HG03097 (cell line): Measurements from ENCODE around the gene SERPINA12.
"Not testable (repeated sequence)": the region's sequence is repeated elsewhere in the genome, so short reads cannot be mapped to it uniquely, and the experiment has no call there.

Experiments
- ATAC-seq: cut with Tn5 transposase; IDR thresholded peaks from one replicate; pipeline ENCODE4 v1.9.1; 2021; ENCODE audit not compliant: unreplicated experiment, low FRiP score

SERPINA12 gene

GRCh38 chr14:94498215-94498614, 11.1 kb downstream of the SERPINA12 start:
- no peak for ATAC-seq

- no peak for ATAC-seq
These were observed 15.2 kb downstream of the SERPINA12 start for GRCh38 chr14:94494085-94494484.

DNA sequence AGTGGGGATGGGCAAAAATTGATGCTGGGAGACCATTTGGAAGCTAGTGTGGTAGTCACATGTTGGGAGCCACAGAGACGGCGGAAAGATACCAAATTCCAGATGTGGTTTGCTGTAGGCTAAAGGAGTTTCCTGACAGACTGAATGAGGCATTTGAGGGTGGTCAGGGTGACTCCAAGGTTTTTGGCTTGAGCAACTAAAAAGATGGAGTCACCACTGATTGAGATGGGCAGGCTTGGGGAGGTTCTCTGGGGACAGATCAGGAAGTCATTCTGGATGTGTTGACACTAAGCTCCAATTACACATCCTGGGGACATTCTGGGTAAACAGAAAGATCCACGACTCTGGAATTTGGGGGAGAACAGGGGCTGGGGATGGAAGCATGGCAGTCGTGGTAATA, 17.8 kb downstream of the SERPINA12 start:
- ATAC-seq, result no peak

DNA sequence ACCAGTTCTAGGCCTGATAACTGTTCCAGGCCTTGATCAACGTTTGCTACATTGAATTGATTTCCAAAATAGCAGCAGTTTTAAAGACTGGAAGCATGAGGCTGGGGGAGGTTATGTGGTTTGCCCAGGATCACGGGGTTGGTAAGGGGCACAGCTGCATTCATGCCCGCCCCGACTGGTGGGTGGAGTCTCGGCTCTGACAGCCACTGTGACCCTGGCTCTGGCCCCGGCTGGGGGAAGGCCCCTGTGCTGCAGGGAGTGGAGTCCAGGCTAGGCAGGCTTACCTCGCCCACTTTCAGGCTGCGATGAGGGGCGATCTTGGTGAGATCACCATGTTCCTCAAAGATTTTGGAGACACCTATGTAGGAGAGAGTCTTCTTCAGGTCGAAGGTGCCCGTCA, 19.9 kb downstream of the SERPINA12 start:
- no peak for ATAC-seq

DNA sequence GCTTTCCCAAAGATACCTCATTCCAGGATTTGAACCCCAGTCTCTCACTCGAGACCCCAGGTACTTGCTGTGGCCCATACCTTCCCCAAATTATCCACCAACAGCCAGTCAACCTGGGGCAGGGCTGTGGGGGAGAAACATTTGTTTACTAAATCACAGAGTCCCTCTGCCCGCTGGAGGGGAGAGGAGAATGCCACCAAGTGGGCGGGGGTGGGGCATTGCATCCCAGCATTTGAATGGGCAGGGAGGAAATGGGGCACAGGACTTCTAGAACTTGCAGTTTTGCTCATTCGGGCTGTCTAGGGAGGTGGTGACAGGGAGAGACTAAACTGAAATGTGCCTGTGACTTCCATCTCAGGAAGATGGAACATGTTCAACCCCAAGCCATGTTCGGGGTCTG, 22.4 kb downstream of the SERPINA12 start:
- ATAC-seq, result no peak

DNA sequence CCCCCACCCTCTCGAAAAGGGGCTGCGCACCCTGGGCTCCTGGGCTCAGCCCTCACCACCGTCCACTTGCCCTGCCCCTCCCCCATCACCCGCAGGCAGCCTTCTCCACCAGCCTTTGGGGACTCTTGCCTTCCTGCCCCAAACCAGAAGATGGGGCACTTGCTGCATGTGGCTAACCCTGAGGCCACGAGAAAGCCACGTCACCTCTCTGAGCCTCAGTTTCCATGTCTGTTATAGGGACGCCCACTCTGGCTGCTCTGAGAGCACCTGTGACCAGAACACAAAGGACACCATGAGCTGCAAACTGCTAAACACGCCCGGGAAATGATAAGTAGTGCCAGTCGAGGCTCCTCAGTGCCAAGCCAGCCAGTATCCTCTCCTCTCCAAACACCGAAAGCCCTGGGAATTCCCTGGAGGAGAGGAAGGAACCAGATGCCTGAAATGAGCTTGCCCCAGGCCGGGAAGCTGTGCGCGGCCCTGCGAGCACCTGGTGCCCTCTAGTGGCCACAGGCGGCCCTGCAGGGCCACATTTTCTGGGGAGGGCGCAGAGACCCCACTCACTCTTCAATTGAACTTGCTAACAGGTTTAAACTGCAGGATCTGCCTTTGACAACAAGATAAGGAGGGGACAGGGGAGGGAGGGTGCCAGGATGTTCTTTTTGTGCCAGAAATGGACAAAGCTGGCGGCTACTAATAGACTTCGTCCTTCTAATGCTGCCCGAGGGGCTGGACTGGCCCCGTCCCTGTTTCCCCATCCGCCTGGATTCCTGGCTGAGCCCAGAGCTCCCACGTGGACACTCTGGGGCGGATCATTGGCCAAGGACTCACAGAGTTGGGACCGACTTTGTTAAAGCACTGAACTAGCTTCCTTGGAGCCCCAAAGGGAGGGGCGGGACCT, 23.1 kb downstream of the SERPINA12 start:
- ATAC-seq, result no peak

DNA sequence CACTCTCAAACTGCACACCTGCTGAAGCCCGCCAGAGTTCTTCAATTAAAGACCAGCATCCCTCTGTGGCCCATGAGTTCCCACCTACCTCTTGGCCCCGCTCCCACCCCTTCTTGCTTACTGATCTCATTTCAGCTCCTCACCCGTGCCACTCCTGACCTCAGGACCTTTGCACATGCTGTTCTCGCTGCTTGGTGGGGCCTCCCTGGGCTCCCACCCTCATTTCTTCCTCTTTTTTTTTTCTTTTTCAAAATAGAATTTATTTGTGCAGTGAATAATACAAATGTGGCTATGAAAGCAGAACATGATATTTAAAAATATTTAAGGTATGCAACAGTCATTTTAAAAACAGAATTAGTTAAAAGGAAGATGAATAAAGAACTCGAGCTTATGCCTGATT, 24.8 kb downstream of the SERPINA12 start:
- ATAC-seq, result no peak

GRCh38 chr14:94483729-94484275, 25.5 kb downstream of the SERPINA12 start:
- ATAC-seq, result no peak

DNA sequence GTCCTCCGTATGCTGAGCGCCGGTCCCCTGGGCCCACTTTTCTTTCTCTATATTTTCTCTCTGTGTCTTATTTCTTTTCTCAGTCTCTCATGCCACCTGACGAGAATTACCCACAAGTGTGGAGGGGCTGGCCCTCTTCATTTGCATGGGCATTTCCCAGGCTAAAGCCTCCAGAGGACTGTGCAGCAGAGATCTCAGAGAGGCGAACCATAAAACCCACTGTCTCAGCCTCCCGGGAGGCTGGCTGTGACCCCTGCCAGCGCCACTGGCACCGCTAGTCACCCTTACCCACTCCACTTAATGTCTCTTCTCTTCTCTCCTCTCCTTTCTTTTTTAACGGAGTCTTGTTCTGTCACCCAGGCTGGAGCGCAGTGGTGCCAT, 26.2 kb downstream of the SERPINA12 start:
- ATAC-seq, result no peak

- ATAC-seq, result not testable (repeated sequence)
These were observed 26.9 kb downstream of the SERPINA12 start for GRCh38 chr14:94482132-94483070.

DNA sequence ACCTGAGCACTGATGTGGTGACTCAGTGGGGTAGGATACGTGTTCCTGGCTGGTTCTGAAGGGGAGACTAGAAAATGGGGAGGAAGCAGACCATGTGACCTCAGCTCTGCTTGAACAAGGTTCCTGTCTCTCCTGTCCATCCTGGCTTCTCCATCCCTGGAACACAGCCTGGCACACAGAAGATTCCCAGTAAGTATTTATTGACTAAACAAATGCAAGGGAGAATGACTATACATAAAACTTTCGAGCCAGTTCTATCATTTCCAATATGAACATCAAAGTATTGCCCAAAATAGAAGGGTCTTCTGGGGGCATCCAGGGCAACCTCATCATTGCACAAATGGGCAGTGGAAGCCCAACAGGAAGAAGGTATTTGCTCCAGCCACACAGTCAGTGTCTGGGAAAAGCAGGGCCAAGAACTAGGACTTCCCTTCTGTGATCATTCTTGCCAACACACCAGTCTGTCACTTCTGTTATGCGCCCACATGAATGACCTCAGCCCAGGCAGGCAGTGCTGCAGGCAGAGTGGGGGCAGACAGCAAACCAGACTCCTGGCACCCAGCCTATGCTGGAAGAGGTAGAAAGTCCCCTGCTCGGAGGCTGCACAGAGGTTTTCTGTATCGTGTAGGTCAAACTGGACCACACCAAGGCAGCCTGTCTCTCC, 27.7 kb downstream of the SERPINA12 start:
- no peak for ATAC-seq

- ATAC-seq, result no peak
These were observed 28.5 kb downstream of the SERPINA12 start for GRCh38 chr14:94480809-94481208.

DNA sequence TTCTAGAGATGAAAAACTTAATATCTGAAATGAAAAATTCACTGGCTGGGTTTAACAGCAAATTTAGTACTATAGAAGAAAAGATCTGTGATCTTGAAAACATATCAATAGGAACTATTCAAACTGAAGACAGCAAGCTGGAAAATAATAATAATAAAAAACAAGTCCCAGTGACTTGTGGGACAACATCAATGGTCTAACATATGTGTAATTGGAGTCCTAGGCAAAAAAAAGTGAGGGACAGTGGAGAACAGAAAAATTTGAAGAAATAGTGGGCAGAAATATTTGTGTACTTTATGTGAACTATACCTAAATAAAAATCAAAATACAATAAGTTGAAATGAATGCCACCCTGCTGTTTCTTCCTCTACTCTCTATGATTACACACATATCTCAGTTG, 30.8 kb downstream of the SERPINA12 start:
- no peak for ATAC-seq

- ATAC-seq, result no peak
These were observed 33.2 kb downstream of the SERPINA12 start, which contains the start of gene SERPINA9 for GRCh38 chr14:94476023-94476422. Gene SERPINA9, minus strand, starts transcription at chr14:94476197. Its CDS starts 6,357 bp downstream, at chr14:94469840.

DNA sequence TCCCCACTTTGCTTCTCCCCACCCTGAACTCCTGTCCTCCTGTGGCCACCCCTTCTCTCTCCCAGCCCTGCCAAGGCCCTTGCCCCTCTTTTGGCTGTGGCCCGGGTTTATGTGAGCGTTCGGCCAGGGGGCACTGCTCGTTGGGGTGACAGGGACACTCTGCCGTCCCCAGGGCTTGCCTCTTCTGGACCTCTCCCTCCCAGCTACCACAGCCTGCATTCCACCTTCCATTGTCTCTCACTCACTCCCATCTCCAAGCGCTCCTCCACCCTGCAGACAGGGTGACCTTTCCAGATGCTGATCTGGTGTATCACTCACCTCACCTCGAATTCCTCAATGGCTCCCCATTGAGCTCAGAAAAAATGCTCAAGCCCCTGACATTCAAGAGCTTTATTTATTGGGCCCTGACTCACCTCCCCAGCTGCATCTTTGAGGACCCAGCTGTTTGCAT, 34.7 kb downstream of the SERPINA12 start:
- ATAC-seq, result no peak

DNA sequence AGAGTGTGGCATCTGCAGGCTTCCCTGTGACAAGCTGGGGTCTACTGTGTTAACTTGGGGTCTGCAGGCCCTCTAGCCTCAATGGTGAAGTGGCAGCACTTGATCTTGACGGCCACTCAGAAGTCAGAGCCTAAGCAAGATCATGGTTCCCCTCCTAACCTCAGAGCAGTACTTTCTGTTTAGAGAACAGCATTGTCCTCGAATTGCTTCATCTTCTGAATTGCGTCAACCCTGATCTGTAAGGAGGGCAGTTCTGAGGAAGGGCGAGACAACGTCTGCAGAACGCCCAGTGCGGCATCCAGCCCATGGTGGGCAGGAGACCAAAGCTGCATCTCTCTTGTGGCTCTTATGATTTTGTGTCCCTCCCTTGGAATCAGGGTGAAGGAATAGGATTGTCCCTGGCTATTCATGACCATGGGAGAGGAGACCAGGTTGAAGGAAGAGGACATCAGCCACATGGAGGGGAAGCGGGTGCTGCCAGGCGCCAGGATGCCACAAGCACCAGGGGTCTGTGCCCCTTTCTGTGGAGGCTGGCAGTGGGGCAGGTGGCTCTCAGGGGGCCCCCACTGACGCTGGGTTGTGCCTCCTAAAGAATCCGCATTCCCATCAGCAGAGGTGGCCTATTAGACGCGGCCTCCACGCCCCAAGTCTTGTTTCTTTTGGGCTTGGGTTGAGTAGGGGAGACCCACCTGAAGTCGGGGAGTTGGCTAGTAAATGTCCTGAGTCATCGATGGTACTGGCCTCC, 35.4 kb downstream of the SERPINA12 start:
- no peak for ATAC-seq

GRCh38 chr14:94472842-94473241, 36.4 kb downstream of the SERPINA12 start:
- no peak for ATAC-seq

GRCh38 chr14:94471045-94471444, 38.2 kb downstream of the SERPINA12 start:
- no peak for ATAC-seq

DNA sequence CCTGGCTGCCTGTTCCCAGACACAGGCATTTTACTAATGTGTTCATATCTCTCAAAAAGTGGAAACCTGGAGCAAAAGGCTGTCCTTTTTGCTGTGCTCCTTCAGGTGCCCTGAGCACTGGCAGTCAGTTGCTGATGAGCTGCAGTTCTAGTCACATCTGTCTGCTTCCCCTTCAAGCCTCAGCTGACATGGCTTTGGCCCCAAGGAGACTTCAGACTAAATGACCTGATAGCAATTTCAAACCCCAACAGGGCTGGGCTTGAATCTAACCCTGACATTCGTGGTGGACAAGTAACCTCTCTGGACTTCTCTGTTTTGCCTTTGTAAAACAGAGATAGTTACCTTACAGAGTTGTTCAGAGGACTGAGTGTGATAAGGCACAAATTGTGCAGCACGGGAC, 39.0 kb downstream of the SERPINA12 start:
- ATAC-seq, result no peak

DNA sequence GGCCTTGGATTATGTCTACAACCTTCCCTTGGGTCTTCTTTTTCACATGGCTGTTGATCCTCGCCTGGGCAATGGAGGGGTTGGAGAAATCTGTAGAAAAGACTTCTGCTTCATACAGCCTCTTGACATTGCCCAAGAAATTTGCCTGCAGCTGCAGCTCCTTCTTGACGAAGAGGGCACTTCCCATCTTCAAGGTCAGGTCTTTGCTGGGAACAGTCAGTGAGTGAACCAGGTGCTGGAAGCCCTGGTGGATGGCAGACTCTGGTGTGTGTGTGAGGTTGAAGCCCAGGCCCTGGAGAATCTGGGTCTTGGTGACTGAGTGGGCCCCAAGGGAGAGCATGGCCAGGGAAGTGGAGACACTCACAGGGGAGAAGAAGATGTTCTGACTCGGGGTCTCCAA, 40.0 kb downstream of the SERPINA12 start:
- no peak for ATAC-seq
